RCC 7860 (cell line): ENCODE data around the gene GPR15LG.

Source experiments
- DNase-seq: peaks from one replicate; pipeline ENCODE4 v3.0.0-alpha.2; 2015; ENCODE audit warnings: low spot score
- FAIRE-seq: peaks from 2 replicates; lab custom pipeline; 2012; peaks lifted over from hg19 to GRCh38; lab: Jason Lieb, UNC

The GPR15LG gene

DNA sequence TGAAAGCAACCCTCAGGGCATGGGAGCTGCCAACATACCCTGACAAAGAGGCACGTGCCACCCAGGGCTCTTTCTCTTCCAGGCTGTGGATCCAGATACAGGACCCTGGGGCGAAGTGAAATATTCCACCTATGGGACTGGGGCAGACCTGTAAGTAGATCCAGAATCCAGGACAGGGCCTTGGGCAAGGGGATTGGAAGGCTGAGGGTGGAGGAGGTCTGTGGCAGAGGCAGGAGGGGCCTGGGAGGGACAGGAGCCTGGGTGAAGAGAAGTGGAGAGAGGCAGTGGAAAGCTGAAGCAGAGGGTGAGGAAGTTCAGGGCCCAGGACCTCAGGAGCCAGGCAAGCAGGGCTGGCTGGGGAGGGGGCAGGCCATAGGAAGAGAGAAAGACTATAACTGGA is 38.0 kb downstream of the GPR15LG start:
- FAIRE-seq (no peak), DNase-seq (no peak)

DNA sequence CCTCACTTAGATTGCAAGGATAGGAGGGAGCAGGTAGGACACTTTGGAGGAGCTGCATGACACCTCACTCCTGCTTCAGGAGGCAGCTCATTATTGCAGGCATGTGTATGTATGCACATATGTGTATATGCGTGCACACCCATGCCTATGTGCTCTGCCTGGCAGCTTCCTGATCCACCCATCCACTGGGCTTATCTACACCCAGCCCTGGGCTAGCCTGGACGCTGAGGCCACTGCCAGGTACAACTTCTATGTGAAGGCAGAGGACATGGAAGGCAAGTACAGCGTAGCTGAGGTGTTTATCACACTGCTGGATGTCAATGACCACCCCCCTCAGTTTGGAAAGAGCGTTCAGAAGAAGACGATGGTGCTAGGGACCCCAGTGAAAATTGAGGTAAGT is 38.4 kb downstream of the GPR15LG start:
- no peak for FAIRE-seq
- no peak for DNase-seq

DNA sequence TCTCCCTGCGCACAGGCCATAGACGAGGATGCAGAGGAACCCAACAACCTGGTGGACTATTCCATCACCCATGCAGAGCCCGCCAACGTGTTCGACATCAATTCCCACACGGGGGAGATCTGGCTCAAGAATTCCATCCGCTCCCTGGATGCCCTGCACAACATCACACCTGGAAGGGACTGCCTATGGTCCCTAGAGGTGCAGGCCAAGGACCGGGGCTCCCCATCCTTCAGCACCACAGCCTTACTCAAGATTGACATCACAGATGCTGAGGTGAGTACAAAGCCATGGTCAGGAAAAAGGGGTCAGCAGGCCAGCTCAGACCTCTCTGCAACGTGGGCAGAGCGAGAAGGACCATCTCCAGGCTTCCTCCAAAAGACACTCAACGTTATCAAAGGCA is 39.5 kb downstream of the GPR15LG start:
- DNase-seq, result no peak
- no peak for FAIRE-seq

DNA sequence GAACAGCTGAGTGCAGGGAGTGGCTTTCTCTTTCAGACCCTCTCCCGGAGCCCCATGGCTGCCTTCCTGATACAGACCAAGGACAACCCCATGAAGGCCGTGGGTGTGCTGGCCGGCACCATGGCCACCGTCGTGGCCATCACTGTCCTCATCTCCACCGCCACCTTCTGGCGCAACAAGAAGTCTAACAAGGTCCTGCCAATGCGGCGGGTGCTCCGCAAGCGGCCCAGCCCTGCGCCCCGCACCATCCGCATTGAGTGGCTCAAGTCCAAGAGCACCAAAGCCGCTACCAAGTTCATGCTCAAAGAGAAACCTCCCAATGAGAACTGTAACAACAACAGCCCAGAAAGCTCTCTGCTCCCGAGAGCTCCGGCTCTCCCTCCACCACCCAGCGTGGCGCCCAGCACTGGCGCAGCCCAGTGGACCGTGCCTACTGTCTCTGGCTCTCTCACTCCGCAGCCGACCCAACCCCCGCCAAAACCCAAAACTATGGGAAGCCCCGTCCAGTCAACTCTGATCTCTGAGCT is 40.5 kb downstream of the GPR15LG start:
- DNase-seq, result no peak
- no peak for FAIRE-seq

DNA sequence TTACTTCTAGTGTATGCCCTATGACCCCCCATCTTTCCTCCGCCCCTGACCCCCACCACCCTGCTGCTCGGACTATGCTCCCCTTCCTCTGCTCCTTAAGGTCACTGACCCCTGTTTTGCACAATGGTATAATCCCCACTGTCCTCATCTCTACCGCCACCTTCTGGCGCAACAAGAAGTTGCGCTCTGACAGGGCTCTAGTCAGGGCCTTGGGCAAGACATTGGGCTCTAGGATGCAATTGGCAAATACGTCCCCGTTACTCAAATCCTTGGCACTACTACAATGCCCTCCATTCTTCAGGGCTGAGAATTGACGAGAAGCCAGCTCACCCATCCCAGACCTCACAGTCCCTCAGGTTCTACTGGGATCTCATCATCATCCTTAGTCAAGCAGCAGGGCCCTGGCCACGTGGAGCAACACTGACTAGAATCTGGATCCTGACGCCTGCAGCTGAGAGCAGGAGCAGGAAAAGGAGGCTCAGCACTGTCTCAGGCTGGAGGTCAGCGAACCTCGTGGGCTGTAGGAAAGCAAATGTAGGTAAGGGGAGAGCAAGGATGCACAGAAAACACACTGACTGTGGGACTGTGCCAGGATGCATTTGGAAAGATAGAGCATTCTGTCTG is 41.1 kb downstream of the GPR15LG start:
- no peak for DNase-seq
- FAIRE-seq, result no peak

DNA sequence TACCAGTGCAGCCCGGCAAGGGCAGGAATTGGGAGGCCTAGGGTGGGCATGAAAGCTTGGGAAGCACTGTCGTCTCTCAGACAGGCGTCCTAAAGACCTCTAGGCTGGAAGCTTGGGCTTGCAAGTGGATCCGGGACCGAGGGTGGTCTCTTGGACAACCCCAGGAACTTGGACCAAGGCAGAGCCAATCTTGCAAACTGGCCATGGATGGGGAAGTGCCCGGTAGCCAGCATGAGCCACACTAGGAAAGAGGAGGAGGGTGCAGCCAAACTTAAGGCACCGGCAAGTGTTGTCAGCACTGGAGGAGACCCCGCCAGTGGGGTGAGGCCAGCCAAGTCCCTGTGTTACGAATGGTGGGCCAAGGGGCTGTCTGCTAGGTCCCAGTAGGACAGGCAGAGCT is 43.2 kb downstream of the GPR15LG start:
- no peak for FAIRE-seq
- DNase-seq, result no peak

DNA sequence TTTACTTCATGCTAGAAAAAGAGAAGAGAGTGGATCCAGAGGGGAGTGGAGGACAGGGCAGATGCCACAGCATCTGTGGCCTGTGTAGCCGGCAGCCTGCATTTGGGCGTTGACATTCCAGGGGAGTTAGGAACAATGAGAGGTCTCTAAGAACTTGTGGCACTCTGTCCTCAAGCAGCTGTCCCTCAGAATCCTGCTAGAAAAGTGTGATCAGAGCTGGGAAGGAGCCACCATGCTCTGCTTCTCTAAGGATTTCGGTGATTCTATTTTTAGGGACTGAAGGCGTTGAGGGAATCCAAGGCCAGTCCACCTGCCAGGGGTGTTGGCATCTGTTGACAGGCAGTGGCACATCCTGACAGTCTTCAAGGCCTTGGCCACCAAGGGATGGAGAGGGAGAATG is 44.1 kb downstream of the GPR15LG start:
- DNase-seq, result no peak
- no peak for FAIRE-seq

DNA sequence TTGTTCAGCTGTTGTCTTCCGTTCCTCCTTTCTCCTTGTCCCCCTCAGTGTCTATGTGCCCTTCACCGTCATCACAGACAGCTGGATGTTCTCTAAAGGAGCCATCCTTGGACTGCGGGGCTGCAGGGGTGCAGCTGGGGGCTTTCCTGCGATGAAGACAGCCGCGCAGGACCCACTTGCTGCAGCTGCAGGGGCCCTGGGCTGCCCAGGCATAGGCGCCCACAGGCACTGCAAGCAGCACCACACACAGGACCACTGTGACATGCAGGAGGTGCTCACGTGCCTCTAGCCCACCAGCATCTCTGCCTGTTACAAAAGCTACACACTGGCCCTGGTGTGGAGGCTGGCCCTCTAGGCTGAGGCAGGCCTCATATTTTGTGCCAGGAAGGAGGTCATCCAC is 48.3 kb downstream of the GPR15LG start:
- FAIRE-seq (no peak), DNase-seq (no peak)

DNA sequence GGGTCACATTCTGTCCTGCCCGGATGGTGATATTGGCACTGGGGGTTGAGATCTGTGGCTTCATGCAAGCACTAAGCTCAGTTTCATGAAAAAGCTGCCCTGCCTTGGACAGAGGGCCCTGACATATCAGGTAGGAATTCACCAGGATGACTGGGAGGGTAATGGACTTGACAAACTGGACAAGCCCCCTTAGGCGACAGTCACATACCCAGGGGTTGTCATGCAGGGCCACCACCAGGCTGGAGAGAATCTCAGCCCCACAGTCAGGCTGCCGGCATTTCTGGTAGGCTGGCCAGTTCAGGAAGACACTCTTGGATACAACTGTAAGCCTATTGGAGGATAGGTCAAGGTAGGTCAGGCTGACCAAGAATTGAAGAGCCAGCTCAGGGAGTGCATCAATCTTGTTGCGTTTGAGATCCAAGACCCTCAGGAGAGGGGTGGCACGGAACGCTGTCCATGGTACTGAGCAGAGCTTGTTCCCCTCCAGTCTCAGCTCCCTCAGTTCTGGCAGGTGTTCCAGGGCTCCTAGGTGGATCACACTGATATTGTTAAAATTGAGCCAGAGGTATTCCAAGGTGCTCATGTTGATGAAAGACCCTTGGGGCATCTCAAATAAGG is 50.9 kb downstream of the GPR15LG start:
- FAIRE-seq (no peak), DNase-seq (no peak)

DNA sequence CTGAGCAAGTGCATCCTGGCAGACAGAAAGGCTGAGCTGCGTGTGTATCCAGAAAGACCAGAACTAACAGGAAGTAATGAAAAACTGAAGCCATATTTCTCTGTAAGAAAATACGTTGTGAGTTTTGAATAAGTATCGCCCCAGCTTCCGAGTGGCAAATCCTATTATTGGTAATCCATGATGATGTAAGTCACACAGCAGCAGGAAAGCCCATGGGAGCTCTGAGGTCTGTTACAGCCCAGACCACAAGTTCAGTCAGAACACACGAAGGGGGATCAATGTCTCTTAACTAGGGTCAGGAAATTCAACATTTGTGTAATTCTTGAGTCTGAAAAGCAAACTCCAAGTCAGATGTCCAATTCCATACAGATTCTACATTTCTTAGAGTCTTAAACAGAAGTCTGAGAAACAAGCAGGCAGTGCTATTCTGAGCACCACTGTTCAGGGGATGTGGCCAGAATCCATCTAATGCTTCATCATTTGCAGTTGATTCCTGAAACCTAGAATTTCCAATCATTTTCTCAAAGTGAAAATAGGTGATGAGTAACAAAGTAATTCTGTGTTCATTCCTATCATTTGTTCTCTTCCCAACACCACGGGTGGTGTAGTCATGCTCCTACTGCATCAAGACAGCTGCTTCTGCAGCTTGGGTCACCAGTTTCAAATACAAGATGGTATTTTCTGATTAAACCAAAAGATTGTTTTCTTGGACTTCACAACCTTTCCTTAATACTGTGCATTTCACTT is 52.0 kb downstream of the GPR15LG start, which contains the start of gene LRIT2:
Gene LRIT2, minus strand, starts transcription at position 118 of the 747 bp plus-strand sequence. Its CDS starts 24 bp downstream, at position 94.
- DNase-seq, result no peak
- no peak for FAIRE-seq

DNA sequence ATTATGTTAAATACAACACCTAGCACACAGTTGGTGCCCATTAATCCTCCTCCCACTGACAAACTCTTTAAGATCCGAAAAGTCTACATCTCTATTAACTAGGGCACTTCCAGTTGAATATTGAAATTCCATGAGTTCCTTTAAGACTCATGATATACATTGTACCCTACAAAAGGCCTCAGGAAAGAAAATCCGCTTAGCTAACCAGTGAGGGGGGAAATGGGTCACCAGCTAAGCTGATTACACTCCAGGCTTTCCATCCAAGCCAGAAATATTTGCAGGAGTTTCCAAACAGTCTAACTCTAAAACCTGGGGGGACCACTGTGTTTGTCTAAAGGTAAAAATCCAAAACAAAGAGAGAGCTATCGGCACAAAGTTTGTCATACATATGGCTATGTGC is 53.0 kb downstream of the GPR15LG start:
- DNase-seq (no peak), FAIRE-seq (no peak)

DNA sequence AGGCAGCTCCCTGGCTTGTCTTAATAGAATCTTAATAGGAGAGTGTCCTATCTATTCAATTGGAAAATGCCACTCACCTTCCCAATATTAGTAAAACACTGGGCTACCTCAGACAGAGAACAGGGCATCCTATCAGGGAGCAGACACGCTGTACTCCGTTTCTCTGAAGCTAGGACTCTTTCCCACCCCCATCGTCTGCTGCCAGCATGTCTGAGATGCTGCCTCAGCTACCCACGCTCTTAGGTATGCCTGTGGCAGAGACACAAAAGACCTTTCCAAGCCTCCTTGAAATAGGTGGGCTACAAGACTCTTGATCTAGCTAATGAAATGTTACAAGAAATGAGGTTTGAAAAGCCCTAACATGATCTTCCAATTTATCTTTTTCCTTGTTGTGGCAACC is 54.2 kb downstream of the GPR15LG start:
- DNase-seq (no peak), FAIRE-seq (no peak)

DNA sequence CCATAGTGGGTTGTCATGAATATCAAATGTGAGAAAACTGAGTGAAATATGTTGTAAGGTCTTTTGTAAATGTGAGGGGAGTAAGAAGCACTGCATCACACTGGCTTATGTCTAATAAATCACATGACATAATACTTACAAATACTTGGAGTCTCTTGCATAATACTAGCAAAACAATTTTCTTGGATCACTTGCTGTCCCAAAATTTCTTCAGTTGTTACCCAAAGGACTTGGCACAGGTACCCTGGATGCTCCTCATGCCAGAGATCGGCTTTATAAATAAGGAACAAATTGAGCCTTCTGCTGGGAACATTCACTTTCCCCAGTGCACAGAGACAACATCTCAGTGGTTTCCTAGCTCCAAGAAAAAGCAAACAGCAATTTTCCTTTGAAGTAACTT is 56.8 kb downstream of the GPR15LG start:
- DNase-seq (no peak), FAIRE-seq (no peak)

DNA sequence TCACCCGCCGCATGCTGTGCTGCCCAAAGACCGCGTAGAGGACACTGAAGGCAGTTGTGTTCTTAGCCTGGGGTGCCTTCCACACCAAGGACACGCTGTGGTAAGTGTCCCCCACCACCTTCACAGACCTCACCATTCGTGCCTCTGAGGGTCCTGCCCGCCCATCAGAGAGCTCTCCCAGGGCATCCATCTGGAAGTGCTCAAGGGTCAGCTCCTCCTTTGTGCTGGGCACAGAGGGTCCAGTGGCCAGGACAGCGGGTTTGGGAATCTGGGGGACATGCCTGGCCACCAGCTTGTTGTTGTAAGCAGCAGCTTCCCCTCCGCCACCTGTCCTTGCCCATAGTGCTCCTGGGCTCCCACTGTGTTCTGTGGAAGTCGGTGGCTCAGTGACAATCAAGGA is 58.8 kb downstream of the GPR15LG start:
- no peak for DNase-seq
- no peak for FAIRE-seq

DNA sequence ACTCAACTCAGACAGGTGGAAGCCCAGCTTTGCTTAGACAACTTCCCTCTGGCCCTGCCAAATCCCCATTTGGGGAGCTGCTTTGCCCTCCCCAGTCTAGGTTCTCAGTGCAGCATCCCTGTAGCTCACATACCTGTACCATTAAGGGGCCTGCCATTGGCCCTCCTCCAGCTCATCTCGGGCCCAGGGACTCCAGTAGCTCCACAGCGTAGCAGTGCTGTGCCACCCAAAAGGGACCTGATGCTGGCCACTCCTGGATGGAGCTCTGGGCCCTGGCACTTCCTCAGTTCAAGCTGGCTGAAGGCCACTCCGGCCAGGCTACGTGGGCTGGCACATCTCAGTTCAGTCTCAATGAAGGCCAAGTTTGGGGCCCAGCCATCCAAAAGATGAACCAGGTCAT is 60.3 kb downstream of the GPR15LG start:
- FAIRE-seq, result no peak

DNA sequence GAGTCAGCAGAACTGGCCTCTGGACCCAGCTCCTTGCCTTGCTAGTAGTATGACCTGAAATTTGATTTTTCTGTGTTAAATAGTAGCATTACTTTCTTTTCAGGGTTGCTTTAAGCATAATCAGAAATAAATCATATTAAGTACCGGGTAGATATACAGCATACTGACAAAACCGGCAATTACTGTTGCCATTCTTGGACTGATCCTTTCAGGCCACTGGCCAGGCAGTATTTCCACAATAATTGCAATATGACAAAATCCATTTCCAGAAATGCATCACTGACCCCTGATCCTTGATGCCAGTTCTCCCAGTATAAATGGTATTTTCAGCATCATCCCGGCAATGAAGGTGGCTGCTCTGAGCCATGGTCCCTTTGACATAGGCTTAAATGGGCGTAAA is 60.9 kb downstream of the GPR15LG start:
- DNase-seq (no peak), FAIRE-seq (no peak)

More for the DNA sequence above, 60.3 kb downstream of the GPR15LG start:
- DNase-seq, result no peak
